ENCODE measurements around the gene ERN1.

ERN1 gene

DNA sequence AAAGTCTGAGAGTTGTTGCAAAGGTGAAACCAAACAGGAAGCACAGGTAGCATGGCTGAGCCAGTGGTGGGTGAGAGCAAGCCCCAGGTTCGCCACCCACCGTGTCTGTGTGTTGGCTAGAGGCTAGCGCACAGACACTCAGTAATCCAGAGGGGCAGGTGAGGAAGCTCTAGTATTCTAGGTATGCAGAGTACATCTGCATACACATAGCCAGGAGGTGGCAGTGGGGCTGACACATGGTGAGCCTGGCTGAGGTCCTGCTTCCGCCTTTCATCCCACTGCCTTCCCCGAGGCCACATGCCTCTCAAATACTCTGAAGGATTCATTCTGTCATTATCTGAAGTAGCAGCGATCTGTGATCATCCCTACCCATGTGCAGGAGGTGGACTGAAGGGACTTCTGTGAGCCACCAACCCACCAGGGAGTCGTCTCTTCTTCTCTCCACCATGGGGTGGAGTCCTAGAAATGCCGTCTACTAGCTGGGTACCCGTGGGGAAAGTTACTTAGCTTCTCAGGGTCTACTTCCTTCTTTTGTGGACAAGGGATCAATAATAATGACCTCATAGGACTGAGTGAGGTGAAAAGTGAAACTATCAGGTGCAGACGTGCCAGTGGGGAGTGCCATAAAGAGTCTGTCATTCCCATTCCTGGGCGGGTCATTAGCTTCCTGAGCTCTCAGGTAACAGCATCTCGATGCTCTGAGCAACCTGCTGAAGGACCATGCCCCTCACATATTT, 73.5 kb downstream of the ERN1 start:
- FAIRE-seq: no peak

DNA sequence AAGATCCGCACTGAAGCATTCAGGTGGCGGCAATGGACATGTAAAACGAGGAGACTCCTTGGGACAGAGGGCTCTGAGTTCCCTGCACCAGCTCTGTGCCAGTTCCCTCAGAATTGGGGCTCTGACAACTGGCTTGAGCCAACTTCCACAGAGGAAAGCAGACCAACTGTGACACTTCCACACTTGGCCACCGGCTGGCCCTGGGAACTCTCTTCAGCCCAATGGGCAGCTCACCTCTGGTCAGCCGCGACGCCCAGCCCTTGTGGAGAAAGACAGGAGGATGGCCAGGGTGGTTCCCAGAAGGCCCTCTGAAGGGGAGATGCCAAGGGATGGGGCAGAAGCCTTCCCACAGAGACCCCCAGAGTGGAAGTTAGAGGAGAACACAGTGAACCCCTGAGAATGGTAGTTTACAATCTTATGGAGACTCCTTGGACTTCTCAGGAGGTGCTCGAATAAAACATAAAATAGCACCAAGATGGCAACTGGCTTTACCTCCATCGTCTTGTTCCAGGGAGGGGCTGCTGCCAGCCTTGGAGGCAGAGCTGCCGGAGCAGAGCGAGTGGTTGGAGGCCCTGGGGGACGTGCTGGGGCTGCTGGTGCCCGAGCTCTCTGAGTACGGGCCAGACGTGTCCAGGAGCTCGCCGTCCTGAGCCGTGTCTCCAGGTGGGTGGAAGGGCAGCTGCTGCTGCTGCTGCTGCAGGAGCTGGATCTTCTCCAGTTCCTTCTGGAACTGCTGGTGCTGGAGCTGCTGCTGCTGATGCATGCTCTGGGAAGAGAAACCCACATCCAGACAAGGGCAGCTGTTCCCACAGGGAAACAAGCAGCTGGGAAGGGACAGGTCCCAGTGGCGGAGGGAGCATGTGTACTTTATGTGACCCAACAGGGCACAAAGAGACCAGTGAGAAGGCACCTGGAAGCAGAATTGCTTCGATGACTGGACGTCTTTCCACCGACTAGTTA, 74.5 kb downstream of the ERN1 start:
- FAIRE-seq: no peak

DNA sequence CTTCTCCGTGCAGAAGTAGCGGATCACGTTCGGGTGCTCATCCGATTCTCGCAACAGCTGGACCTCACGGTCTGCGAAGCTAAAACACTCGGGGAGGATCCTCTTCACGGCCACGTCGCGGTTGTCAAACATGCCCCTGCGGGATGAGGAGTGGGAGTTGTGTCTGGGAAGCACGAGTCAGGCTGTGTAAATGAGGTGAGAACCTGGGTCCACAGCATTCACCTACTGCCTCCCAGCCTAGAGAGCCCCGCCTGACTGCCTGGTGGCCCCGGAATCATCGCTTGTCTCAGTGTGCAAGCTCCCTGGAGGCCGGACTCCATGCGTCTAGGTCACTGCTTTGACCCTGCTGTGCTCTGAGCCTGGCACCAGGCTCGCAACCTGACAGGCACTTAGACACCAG, 75.6 kb downstream of the ERN1 start:
- FAIRE-seq: no peak

DNA sequence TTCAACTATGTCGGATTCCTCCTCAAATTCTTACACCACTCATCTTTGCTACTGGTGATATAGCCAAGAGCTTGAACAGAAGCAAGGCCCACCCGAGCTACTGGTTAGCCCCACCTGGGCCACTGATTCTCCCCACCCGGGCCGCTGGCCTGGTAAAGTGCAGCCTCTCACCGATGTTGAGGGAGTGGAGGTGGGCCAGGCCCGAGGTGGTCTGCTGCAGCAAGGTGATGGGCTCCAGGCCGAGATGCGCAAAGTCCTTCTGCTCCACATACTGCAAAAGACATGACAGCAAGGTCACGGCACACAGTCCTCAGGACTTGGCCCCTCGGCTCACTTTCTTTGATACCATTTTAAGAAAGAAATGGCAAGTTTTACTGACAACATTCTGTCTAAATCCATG, 76.8 kb downstream of the ERN1 start:
- no peak for FAIRE-seq

DNA sequence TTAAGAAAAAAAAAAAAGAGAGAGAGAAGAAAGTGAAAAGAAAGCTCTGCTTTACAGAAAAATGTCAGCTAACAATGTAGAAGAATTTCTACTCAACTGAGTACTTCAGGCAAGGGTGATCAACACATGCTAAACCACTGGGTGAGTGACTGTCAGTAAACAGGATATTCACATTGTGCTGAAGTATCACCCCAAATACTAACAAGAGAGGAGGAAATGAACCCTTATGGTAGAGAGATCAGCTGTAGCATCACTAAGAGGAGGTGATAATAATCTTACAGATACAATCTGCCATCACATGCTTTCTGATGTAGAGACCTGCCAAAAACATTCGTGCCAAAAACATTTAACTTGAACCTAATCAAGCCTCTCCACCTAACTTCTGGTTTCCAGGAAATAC, 78.8 kb downstream of the ERN1 start:
- FAIRE-seq: no peak

DNA sequence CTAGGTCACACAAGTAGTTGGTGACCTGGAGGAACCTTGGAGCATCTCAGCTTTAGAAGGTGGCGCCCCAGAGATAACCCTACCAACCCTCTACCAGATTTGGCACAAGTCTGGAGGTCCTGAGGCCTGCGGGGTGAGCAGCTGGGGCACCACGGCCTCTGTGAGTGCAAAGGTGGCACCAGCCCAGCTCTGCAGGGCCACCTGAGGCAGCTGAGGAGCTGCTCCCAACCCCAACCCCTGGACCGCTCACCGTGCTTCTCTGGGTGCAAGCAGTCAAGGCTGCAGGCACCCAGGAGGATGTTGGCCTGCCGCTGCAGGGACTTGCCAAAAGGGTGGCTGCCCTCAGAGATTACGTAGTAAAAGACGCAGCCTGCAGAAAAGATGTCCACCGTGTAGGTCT, 81.1 kb downstream of the ERN1 start:
- no peak for FAIRE-seq

DNA sequence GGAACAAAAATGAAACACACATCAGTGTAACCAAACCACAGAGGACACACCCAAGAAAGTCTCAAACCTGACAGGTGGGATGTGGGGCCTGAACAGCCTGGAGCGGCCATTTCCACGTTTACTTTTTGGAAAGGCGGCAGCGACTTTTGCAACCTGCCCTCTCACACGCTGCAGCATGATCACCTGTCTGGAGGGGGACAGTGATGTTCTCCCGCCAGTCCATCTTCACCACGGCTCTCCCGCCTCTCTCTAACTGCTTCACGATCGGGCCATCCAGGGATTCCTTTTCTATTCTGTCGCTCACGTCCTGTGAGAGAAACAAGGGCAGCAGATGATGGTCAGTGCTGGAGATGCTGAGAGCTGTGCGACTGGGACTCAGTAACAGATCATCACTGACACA, 84.8 kb downstream of the ERN1 start:
- FAIRE-seq: no peak

DNA sequence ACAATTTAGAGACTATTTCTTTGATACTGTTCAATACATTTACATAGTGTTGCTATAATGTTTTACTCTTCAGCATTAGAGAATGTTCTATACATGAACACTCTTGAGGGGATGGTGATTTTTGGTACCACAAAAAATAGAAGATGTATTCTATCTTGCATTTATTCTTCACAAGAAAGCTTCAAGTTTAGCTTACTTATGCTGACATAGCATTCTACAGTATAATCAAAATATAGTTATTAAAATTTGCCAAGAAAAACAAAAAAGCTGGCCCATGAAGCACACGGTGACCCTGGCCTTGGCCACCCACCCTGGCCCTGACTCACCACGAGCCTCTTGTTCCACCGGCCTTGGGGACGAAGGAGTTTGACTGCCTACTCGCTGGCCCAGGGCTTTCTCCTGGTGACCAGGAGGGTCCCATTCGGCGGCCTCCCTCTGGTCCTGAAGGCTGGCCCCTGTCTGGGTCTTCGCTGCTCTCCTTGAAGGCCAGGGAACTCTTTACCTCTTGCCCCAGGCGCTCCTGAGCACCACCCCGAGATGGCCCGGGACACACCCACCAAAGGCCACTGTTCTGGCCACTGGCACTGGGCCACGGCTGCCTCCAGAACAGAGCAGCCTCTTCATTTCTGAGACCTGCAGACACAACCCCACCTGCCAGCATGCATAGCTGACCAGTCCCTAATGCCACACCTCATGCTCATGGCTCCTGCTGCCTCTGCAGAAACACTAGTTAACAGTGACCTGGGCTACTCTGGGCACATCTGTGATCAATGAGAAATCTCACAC, 87.1 kb downstream of the ERN1 start:
- FAIRE-seq: no peak

DNA sequence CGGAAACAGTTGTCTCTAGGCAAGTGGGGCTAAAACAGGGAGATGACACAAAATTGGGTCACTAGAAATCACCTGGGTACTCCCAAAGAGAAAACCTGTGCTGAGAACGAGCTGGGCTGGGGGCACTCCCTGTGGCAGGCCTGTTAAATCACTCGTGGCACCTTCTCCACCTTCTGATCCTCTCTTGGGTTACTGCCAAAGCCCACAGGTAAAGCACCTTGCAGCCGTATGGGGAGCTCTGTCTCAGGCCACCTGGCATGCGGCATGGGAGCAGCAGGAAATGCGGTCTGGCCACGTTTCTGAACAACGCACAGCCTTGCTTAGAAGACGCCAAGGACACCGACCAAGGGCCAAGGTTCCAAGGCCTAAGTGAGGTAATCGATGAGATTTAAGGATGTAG, 88.0 kb downstream of the ERN1 start:
- no peak for FAIRE-seq

DNA sequence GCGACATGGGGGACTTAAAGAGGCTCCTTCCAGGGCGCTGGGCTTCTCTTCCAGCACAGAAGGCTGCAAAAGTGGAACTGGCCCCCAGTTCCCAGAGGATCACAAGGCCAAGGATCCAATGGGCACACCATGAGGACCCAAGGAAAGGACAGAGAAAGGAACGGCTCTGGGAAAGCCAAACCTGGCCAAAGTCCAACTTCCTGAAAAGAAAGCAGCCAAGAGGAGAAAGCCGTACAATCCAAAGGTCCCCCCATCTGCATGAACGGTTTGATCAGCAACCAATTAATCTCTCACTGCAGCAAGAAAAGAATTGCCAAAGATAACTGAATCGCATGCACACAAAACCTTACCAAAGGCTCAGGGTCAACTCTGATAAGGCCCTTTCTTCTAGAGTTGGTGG, 89.7 kb downstream of the ERN1 start:
- FAIRE-seq: no peak

DNA sequence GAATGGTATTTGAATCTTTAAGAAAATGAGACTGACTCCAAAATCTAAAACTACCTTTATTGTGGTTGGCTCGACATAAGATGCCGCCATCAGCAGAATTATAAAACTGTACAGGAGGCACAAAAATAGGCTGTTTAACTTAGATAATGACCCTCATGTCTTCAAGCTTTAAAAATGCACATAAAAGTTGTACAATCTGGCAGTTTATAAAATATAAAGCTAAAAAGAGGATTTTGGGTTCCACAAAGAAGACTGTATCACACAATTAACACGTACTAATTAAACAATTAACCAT, 90.9 kb downstream of the ERN1 start:
- no peak for FAIRE-seq

DNA sequence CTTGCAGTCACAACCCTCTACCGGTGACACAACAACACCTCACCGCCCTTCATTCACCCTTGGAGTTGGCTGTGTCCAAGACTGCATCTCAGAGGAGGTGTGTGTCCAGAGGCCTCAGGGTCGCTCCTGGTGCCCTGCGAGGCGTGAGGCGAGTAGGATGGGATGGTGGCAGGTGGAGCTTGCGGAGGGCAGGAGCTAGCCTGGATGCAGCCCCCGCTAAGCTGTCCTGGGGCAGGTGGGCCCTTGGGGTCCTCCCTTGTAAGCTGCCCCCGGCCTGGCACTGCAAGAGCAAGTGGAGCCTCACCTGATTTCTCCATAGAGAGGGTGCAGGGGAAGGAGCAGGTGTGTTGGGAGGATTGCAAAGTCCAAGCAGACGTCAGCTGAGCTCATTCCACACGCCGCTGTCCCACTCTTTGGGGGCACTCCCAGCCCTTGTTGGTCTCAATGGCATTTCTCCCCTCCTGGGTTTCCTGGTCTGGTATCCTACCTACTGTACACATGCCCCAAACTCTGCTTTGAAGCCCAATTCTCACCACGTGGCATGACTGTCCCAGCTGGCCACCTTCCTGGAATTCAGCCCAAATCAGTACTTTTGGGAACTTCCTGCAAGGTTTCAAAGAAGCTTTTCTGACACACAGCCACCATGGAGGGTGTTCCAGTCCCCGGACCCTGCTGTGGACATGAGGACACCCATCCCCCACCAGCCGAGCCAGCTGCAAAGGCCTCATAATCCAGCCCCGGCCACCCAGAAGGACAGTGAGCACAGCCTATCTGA, 91.4 kb downstream of the ERN1 start:
- no peak for FAIRE-seq

DNA sequence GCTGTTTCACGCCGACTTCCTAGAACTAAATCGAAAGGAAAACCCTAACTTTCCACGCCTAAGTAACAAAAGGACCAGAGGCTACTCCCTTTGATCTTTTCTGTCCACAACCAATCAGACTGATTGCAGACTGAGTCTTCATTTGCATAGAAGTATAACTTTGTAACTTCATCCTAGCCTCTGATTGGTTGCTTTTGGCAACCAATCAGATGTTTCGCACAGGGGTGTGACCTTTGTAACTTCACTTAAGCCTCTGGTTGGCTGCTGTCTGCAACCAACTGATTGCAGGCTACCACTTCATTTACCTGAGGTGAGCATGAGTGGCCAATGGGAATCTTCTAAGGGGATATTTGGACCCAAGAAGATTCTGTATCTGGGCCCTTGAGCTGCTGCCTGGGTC, 92.1 kb downstream of the ERN1 start:
- FAIRE-seq: no peak

DNA sequence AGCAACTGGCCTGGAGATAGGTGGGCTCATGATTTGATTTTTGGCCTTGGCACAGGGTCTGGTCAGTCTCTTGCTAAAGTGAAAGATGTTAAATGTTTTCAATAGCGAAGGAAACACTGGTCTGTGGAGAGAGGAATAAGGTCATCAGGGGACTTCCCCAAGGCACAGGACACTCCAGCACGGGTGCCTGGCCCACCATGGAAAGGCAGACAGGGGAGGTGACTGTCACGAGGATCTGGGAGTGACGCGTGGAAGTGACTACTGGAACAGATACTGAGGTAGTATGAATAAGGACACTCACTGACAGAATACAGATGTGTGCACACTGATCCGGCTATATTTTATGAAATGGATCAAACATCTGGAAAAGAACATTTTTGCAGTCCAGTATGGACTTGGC, 92.8 kb downstream of the ERN1 start:
- no peak for FAIRE-seq

DNA sequence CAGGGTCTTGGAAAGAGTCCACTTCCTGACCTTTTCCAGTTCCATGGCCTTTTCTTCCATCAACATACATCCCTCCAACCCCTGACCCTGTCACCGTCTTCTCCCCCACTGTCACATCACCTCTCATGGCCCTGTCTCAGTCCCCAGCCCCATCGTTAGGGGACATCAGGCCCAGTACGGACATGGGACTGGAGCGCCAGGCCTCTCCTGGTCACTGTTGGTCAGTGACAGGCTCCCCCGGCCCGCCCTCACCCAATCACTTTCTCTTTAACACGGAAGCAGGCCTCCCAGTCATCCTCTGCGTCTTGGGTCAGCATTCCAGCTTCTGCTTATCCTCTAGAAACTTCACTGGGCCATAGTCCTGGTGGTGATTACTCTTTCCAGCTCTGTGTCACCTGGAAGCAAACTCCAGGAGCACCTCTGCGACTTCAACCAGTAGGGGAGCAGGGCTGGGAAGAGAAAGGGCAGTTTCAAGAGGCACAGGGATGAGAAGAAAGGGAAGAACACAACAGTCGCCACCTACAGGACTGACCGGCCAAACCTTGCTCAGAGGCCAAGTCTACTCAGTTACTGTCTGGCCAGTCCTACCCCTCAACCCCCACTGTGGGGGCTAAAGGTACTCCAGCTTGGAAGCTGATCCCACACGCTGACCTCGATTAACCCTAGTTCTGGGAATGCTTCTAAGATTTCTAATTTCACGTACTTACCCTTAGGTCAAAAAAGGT, 93.6 kb downstream of the ERN1 start:
- FAIRE-seq: no peak

DNA sequence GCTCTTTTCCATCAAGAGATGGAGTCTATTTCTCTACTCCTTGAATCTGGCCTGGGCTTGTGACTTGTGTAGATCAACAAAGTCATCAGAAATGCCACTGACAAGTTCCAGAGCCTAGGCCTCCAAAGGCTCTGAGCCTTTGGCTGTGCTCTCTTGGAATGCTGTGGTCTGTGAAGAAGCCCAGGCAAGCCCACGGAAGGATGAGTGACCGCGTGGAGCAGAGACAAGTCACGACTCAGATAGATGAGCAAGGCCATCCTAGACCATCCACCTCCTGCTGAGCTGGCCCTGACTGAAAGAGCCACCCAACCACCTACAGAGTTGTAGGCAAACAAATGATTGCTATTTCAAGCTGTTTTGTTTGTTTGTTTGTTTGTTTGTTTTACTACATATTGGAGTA, 97.9 kb downstream of the ERN1 start:
- FAIRE-seq: no peak

DNA sequence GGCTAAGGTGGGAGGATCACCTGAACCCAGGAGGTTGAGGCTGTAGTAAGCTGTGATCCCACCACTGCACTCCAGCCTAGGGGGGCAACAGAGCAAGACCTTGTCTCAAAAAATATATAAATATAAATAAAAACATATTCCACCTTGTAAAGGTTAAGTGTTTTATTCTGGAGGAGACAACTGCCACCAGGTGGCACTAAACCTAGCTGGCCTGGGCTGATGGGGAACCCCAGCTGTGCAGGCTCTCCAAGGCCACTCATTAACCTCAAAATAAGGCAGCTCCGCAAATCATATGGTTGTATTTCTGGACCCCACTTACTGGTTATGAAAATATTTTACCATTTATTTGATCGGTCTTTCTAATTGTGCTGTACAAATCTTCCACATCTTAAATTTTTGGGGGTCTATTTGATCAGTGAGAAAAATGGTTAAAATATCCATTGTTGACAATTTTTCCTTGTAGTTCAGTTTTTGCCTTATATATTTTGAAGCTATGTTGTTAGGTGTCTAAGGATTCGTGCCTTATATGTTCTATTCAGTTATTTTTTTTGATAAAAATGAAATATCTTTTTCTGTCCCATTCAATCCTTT, 101.0 kb downstream of the ERN1 start:
- no peak for FAIRE-seq

DNA sequence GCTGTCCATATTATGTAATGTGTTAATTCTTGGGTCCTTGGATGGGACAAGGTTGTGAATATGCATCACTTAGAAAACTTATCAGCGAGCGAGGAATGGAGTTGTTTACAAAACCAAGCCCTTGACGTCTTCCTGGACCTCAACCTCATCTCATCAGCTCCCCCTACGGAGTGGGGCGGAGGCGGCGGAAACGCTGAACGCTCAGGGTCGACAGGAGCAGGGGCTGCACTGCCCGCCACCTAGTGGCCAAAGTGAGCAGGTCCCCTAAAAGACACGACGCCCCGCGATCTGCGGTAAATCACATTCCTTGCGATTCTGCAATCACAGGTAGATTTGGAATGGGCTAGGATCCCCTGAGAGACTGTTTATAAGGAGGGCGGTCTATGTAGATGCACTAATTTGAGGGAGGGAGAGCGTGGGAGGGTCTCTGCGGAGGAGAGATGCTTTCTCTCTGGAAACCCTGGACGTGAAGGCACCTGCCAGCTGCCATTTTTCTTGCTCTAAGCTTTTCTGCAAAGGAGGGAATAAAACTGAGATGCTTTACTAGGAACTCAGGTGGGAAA, 104.1 kb downstream of the ERN1 start:
- no peak for FAIRE-seq

DNA sequence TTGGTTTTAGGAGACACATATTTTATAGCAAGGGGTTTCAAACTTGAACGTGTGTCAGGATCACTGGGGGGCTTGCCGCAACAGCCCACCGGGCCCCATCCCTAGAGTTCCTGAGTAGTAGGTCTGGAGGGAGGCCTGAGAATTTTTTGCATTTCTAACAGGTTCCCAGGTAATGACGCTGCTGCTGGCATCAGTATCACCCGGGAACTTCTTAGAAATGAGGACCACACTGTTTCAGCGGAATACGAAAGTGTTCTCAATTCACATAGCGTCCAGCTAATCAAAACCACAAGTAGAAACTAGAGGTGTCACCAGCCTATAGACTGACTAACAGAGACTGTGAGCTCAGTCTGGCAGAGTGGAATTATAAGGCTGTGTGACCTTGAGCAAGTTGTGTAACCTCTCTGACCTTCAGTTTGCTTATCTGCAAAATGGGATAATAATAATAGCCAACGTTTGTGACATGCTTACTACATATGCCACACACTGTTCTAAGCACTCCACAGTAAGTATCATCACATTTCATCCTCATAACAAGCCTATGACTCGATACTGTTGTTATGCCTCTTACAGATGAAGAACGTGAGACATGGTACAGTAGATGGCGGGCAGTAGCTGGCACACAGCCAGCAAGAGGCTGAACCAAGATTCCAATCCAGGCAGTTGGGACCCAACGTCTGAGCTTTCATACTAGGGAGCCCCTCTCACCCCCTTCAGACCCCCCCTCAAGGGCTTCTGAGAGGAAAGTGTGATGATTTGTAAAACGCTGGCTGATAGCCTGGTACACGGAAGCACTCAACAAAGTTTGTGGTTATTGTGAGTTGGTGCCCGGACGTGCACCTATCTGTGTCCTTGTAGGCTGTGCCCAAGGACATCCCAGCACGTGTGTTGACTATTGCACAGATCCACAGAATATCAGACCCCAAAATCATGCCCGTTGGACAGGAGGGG, 104.9 kb downstream of the ERN1 start:
- no peak for FAIRE-seq

DNA sequence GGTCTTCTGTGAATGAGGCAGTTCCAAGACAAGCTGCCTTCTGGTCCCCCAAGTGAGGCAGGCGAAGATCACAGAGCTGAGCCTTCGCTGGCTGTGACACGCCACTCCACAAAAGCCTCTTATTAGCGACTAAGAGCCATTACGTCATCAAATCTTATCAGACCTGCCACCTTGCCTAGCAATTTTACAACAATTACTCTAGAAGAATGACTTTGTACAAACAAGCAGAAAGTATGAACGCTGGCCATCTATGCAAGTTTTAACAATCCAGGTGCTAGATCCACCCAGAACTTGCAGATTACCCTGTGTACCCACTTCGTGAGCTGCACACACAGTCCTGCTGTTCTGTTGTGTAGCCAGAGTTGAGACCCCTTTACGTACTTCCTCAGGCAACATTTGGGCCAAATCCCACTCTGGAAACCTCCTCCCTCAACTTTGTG, 105.7 kb downstream of the ERN1 start:
- no peak for FAIRE-seq

All from A204.1 (cell line).